ENCODE data around the gene COG3. TPM values are rescaled to one million over a fixed set of nuclear protein-coding genes. Genes with fewer than 3 reads are reported as not detected.

Gene COG3
- total and polyA plus RNA-seq, 2 of the 13 experiments (the other 11 are each of a cell fraction or from before 2014, with no cell fraction given) = 37.8 to 47.5 TPM

DNA sequence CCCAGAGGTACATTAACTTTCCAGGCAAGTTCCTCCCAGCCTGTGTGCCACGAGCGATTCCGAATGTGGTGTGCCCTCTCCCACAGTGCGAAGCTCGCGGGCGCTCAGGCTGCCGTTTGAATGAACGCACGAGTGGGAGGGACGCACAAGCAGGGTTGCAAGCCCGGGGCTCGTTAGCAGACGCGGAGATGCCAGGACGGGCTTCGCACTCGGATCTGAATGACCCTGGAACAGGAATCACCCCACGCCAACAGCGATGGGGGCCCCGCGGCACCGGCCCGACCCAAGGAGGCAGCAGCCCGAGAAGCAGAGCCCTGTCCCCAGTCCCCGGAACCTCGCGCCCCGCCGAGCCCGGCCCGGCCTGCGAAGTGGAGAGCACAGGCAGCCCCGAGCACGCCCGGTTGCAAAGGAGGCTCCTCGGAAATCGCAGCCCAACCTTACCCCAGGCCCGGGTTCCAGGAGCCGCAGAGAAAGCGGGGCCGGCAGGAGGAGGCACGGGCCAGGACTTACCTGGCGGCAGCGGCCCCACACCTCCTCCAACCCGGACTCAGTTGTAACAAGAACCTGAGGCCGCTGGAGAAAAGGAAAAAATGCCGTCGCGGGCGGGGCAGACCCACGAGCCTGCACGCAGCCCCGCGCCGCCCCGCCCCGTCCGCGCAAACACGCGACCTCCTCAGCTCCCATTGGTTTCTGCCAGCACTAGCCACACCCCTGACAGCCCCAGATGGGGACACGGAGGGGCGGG lies 46.8 kb upstream of the COG3 start, which contains the start of gene SLC25A30 (continued):
- TF ChIP-seq RELA (CRISPR knock-in tag; IDR thresholded peaks at IDR 0.05) (no peak), TBP (CRISPR knock-in tag; IDR thresholded peaks at IDR 0.05) (no peak), CBX2 (IDR thresholded peaks at IDR 0.05; ENCODE audit: low read depth, low read length) (no peak), CBX2 (CRISPR knock-in tag; IDR thresholded peaks at IDR 0.05; ENCODE audit: low read depth) (no peak), CTCF (CRISPR knock-in tag; IDR thresholded peaks at IDR 0.05) (0 out of 2 replicates have a peak, but pooled peaks have one; percentile 13), PPARG (CRISPR knock-in tag; conservative IDR thresholded peaks at IDR 0.05) (no peak), FOXC1 (CRISPR knock-in tag; IDR thresholded peaks at IDR 0.05; ENCODE audit: borderline replicate concordance) (peak; percentile 53; the same call in 1 of the 2 replicates), ZBTB43 (CRISPR knock-in tag; conservative IDR thresholded peaks at IDR 0.05) (peak; percentile 36; the same call in 1 of the 2 replicates), PLRG1 (conservative IDR thresholded peaks at IDR 0.05) (no peak), TCF7 (IDR thresholded peaks at IDR 0.05; ENCODE audit: low read depth) (no peak), CCAR2 (optimal IDR thresholded peaks at IDR 0.05; ENCODE audit: low read depth, low read length) (no peak), SYNCRIP (IDR thresholded peaks at IDR 0.05; ENCODE audit: insufficient read depth, low read depth, low read length) (no peak), ZFP36L2 (CRISPR knock-in tag; IDR thresholded peaks at IDR 0.05) (no peak), TFE3 (CRISPR knock-in tag; IDR thresholded peaks at IDR 0.05) (no peak), HES4 (CRISPR knock-in tag; IDR thresholded peaks at IDR 0.05; ENCODE audit: borderline replicate concordance) (peak; percentile 34; the same call in 1 of the 2 replicates), MTF1 (CRISPR knock-in tag; IDR thresholded peaks at IDR 0.05) (peak; percentile 28; the same call in 1 of the 2 replicates), TBX2 (CRISPR knock-in tag; IDR thresholded peaks at IDR 0.05; ENCODE audit: borderline replicate concordance) (peak; percentile 51; the same call in 1 of the 2 replicates), HDAC1 (CRISPR knock-in tag; IDR thresholded peaks at IDR 0.05) (peak; percentile 20; the same call in 1 of the 2 replicates), ZNF124 (CRISPR knock-in tag; IDR thresholded peaks at IDR 0.05) (0 out of 2 replicates have a peak, but pooled peaks have one; percentile 9), KLF16 (CRISPR knock-in tag; IDR thresholded peaks at IDR 0.05) (peak in 1 of 2 experiments; percentile 57; a peak in 1 of 4 replicates), PRMT3 (CRISPR knock-in tag; IDR thresholded peaks at IDR 0.05; ENCODE audit: borderline replicate concordance, low read depth) (no peak)
- TF ChIP-seq, protein P1, sequence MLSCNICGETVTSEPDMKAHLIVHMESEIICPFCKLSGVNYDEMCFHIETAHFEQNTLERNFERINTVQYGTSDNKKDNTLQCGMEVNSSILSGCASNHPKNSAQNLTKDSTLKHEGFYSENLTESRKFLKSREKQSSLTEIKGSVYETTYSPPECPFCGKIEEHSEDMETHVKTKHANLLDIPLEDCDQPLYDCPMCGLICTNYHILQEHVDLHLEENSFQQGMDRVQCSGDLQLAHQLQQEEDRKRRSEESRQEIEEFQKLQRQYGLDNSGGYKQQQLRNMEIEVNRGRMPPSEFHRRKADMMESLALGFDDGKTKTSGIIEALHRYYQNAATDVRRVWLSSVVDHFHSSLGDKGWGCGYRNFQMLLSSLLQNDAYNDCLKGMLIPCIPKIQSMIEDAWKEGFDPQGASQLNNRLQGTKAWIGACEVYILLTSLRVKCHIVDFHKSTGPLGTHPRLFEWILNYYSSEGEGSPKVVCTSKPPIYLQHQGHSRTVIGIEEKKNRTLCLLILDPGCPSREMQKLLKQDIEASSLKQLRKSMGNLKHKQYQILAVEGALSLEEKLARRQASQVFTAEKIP (CRISPR knock-in tag; IDR thresholded peaks at IDR 0.05; ENCODE audit: borderline replicate concordance) = no peak
